ENCODE data around the gene CLEC11A.
"Not testable (repeated sequence)": the region's sequence is repeated elsewhere in the genome, so short reads cannot be mapped to it uniquely, and the experiment has no call there.

- TF ChIP-seq, protein P1, sequence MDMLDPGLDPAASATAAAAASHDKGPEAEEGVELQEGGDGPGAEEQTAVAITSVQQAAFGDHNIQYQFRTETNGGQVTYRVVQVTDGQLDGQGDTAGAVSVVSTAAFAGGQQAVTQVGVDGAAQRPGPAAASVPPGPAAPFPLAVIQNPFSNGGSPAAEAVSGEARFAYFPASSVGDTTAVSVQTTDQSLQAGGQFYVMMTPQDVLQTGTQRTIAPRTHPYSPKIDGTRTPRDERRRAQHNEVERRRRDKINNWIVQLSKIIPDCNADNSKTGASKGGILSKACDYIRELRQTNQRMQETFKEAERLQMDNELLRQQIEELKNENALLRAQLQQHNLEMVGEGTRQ (IDR thresholded peaks at IDR 0.05; ENCODE audit: borderline replicate concordance, low read depth, low read length): not testable (repeated sequence)
- TF ChIP-seq NR2F1 (conservative IDR thresholded peaks at IDR 0.05); POLR2A (IDR thresholded peaks at IDR 0.05; ENCODE audit: low read depth, low read length); CHD1 (IDR thresholded peaks at IDR 0.05; ENCODE audit: low read depth, low read length); SREBF2 (IDR thresholded peaks at IDR 0.05; ENCODE audit: low read length); SKIL (IDR thresholded peaks at IDR 0.05; ENCODE audit: low read depth, poor library complexity, severe bottlenecking); REST (IDR thresholded peaks at IDR 0.05; ENCODE audit: low read depth, low read length): not testable (repeated sequence)
- TF ChIP-seq, protein P2, sequence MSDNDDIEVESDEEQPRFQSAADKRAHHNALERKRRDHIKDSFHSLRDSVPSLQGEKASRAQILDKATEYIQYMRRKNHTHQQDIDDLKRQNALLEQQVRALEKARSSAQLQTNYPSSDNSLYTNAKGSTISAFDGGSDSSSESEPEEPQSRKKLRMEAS (IDR thresholded peaks at IDR 0.05; ENCODE audit: low read depth, low read length): not testable (repeated sequence)
- TF ChIP-seq, protein P3, sequence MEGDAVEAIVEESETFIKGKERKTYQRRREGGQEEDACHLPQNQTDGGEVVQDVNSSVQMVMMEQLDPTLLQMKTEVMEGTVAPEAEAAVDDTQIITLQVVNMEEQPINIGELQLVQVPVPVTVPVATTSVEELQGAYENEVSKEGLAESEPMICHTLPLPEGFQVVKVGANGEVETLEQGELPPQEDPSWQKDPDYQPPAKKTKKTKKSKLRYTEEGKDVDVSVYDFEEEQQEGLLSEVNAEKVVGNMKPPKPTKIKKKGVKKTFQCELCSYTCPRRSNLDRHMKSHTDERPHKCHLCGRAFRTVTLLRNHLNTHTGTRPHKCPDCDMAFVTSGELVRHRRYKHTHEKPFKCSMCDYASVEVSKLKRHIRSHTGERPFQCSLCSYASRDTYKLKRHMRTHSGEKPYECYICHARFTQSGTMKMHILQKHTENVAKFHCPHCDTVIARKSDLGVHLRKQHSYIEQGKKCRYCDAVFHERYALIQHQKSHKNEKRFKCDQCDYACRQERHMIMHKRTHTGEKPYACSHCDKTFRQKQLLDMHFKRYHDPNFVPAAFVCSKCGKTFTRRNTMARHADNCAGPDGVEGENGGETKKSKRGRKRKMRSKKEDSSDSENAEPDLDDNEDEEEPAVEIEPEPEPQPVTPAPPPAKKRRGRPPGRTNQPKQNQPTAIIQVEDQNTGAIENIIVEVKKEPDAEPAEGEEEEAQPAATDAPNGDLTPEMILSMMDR (IDR thresholded peaks at IDR 0.05 in 2 of 3, conservative IDR thresholded peaks at IDR 0.05 in 1 of 3; ENCODE audit: control insufficient read depth in 2 of 3, extremely low read depth in 1 of 3, insufficient read depth in 1 of 3, low read depth in 3 of 3, low read length in 3 of 3): not testable (repeated sequence)
Measured at GRCh38 chr19:50772912-50773311, 49.7 kb downstream of the CLEC11A start.
